Duodenal mucosa (tissue), 2 donors: Measurements from ENCODE around the gene TBCCD1.

Source experiments
- H3K27ac ChIP-seq: one replicate; pipeline ENCODE4 v1.7.0; 2013; ENCODE audit warnings: low read depth, low read length
- H3K27me3 ChIP-seq, 2 donors: one replicate each; pipeline ENCODE4 v1.7.0; 2013; ENCODE audit warnings: low read length in 2 of 2, control low read depth in 1 of 2; ENCODE audit not compliant: insufficient read depth in 2 of 2, control insufficient read depth in 1 of 2
- H3K36me3 ChIP-seq, 2 donors: one replicate each; pipeline ENCODE4 v1.7.0; 2013; ENCODE audit warnings: low read length in 2 of 2, control low read depth in 1 of 2; ENCODE audit not compliant: insufficient read depth in 2 of 2, control insufficient read depth in 1 of 2
- H3K4me1 ChIP-seq, 2 donors: one replicate each; pipeline ENCODE4 v1.7.0; 2013; ENCODE audit warnings: low read length in 2 of 2, control low read depth in 1 of 2; ENCODE audit not compliant: insufficient read depth in 2 of 2, control insufficient read depth in 1 of 2
- H3K4me3 ChIP-seq, 2 donors: one replicate each; pipeline ENCODE4 v1.7.0; 2013; ENCODE audit warnings: low read length in 2 of 2, low read depth in 1 of 2
- H3K9ac ChIP-seq, 2 donors: one replicate each; pipeline ENCODE4 v1.7.0; 2013; ENCODE audit warnings: low read length in 2 of 2, low read depth in 1 of 2
- H3K9me3 ChIP-seq, 2 donors: one replicate each; pipeline ENCODE4 v1.7.0; 2013; ENCODE audit warnings: low read length in 2 of 2, control low read depth in 1 of 2; ENCODE audit not compliant: control insufficient read depth in 1 of 2

Gene TBCCD1

GRCh38 chr3:186608624-186609215 lies 41.6 kb upstream of the TBCCD1 start:
- Histone ChIP-seq H3K27me3 (peaks cover 3 to 5% of the 10 kb centered on the region in 2 donors), H3K27ac (no peak overlapping the region), H3K4me1 (no peaks in the 10 kb centered on the region), H3K9ac (no peak overlapping the region), H3K4me3 (no peak overlapping the region), H3K9me3 (no peaks in the 10 kb centered on the region), H3K36me3 (no peaks in the 10 kb centered on the region)

DNA sequence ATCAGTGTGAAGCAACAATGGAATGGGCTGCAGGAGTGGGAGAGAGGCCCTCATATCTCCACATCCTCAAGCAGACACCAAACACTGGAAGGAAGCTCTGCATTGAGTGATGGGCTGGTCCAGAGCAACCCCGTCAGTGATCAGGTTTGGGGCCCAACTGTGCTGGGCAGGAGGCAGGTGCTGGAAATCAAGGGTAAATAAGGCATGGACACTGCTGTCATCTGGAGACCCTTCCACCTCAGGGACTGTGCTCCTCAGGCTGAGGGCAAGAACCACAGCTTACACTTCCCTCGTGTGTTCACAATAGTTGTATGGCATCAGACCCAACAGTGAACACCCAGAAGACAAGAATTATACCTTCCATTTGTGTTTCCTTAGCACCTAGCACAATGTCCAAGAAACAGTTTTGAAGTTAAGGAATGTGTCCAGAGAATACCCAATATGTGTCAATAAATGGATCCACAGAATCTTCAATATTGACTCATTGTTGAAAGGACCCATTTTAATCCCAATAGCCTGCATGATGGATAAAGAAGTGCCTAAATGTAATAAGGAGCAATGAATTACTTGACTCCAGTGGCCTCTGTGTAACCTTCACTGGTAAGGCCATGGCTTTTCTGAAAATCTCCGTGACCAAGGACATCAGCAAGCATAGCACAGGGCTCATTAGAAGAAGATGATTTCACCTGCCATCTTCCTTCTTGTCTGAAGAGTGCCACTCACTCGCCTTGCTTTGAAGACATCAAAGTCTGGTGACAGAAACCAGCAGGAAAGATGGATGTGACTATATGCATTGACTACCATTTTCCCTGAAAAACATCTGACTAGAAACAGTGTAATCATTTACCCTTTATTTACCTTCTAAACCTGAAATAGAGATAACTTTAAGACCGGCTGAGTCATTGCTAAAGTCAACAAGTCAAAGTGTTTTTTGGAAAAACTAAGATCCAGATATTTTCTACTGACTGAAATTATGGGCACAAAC lies 38.7 kb upstream of the TBCCD1 start:
- Histone ChIP-seq H3K27me3 (no peaks in the 10 kb centered on the region), H3K9me3 (no peaks in the 10 kb centered on the region), H3K4me3 (no peak overlapping the region), H3K27ac (no peak overlapping the region), H3K9ac (no peak overlapping the region), H3K4me1 (no peaks in the 10 kb centered on the region), H3K36me3 (no peaks in the 10 kb centered on the region)

GRCh38 chr3:186605078-186605477 lies 37.9 kb upstream of the TBCCD1 start:
- H3K4me3 ChIP-seq: no peak overlapping the region
- no peak overlapping the region for H3K27ac ChIP-seq
- H3K9ac ChIP-seq: no peak overlapping the region
- H3K4me1 ChIP-seq: peaks cover 0 to 3% of the 10 kb centered on the region in 2 donors
- H3K9me3 ChIP-seq: no peaks in the 10 kb centered on the region
- no peaks in the 10 kb centered on the region for H3K27me3 ChIP-seq
- H3K36me3 ChIP-seq: no peaks in the 10 kb centered on the region

- Histone ChIP-seq H3K36me3 (no peaks in the 10 kb centered on the region), H3K4me3 (no peak overlapping the region), H3K9ac (no peak overlapping the region), H3K27ac (no peak overlapping the region), H3K4me1 (peaks cover 7 to 12% of the 10 kb centered on the region in 2 donors), H3K27me3 (no peaks in the 10 kb centered on the region), H3K9me3 (no peaks in the 10 kb centered on the region)
These were observed 36.0 kb upstream of the TBCCD1 start for GRCh38 chr3:186603159-186603558.

GRCh38 chr3:186600896-186601295 lies 33.8 kb upstream of the TBCCD1 start:
- H3K4me3 ChIP-seq: no peak overlapping the region
- H3K4me1 ChIP-seq: peaks cover 7 to 12% of the 10 kb centered on the region in 2 donors
- no peak overlapping the region for H3K9ac ChIP-seq
- no peak overlapping the region for H3K27ac ChIP-seq
- no peaks in the 10 kb centered on the region for H3K27me3 ChIP-seq
- no peaks in the 10 kb centered on the region for H3K36me3 ChIP-seq
- H3K9me3 ChIP-seq: no peaks in the 10 kb centered on the region

DNA sequence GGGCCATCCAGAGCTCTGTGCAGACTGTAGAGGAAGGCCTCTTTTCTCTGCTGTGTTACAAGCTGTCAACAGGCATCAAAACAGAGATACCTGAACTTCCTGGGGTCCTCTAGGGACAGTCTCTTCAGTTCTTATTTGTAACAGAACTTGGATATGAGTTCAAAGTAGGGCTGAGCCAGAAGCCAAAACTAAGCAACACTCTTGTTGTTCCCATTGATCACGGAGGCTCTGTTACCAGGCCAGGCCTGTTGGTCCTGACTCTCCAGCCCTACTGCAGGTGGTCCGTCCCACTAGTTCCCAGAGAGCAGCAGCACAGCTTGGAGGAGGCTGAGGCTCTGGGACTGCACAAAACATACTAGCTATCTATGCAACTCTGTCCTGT lies 32.6 kb upstream of the TBCCD1 start:
- H3K4me1 ChIP-seq: peaks cover 7 to 12% of the 10 kb centered on the region in 2 donors
- H3K9ac ChIP-seq: no peak overlapping the region
- H3K36me3 ChIP-seq: no peaks in the 10 kb centered on the region
- H3K27me3 ChIP-seq: no peaks in the 10 kb centered on the region
- no peak overlapping the region for H3K27ac ChIP-seq
- no peaks in the 10 kb centered on the region for H3K9me3 ChIP-seq
- no peak overlapping the region for H3K4me3 ChIP-seq

DNA sequence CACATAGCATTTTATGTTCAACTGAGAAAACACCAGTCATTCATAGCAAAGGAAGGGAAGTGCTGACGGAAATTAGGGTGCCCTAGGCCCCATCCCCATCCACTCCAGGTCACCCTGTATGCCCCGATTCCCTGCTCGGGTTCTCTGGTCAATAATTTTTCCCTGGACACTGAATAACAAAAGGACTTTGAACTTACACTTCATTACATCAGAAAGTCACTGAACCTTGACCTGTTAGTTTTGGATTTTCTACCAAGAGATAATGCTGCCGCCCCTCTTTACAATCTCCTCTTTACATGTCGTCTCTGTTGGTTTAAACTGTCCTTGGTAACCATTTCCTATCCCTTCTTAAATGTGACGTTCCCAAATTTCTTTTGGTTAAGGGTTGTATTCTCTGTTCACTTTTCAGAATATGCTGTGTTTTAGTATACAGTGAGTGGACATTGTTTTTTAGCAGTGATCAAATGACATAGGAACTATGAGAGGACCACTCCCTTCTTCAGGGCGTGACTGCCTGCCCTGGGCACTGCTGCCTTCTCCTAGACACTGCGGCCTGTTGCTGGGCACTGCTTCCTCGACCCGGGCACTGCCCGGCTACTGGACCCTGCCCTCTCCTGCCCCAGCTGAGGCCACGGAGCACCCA lies 32.1 kb upstream of the TBCCD1 start:
- H3K36me3 ChIP-seq: no peaks in the 10 kb centered on the region
- peaks cover 10 to 16% of the 10 kb centered on the region in 2 donors for H3K4me1 ChIP-seq
- H3K27ac ChIP-seq: no peak overlapping the region
- no peaks in the 10 kb centered on the region for H3K9me3 ChIP-seq
- no peak overlapping the region for H3K9ac ChIP-seq
- H3K27me3 ChIP-seq: no peaks in the 10 kb centered on the region
- no peak overlapping the region for H3K4me3 ChIP-seq

DNA sequence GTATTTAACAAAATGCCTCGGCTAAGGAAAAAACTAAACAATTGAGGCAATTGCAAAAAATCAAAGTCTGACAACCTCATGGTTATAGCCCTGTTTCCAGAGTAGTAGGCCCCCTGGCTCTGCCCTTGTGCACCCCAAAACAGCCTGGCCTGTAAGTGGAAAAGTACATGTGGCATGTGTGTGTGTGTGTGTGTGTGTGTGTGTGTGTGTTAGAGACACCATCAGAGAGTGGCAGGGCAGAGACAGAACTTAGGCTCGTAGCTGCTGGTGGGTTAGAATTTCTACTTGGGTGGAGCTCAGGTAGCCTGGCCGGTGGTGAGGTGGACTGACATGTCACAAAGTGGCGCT lies 31.6 kb upstream of the TBCCD1 start:
- Histone ChIP-seq H3K9me3 (no peaks in the 10 kb centered on the region), H3K27ac (no peak overlapping the region), H3K9ac (no peak overlapping the region), H3K4me1 (peaks cover 12 to 20% of the 10 kb centered on the region in 2 donors), H3K4me3 (no peak overlapping the region), H3K27me3 (no peaks in the 10 kb centered on the region), H3K36me3 (no peaks in the 10 kb centered on the region)

DNA sequence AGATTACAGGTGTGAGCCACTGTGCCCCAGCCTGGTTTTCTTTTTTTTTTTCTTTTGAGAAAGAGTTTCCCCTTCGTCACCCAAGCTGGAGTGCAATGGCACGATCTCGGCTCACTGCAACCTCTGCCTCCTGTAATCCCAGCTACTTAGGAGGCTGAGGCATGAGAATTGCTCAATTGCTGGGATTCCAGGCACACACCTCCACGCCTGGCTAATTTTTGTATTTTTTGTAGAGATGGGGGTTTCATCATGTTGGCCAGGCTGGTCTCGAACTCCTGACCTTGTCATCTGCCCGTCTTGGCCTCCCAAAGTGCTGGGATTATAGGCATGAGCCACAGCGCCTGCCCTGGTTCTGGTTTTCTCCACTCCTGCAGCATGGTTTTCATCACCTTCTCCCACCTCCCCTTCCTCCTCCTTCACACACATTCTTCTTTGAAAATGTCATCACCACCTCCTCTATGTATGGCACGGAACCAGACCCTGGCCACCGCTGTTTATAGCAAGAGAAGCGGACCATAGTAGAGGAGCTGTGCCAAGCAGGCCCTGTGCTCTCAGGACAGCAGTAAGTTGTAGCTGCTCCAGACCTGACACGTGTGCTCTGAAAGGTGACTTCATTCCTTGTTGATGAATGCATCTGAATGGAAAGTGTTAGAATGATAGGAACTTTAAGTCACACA lies 31.1 kb upstream of the TBCCD1 start:
- Histone ChIP-seq H3K36me3 (no peaks in the 10 kb centered on the region), H3K4me1 (peaks cover 12 to 25% of the 10 kb centered on the region in 2 donors), H3K9me3 (no peaks in the 10 kb centered on the region), H3K9ac (no peak overlapping the region), H3K27me3 (no peaks in the 10 kb centered on the region), H3K27ac (no peak overlapping the region), H3K4me3 (no peak overlapping the region)
